ENCODE measurements around the gene CRELD1.
"Not testable (repeated sequence)": the region's sequence is repeated elsewhere in the genome, so short reads cannot be mapped to it uniquely, and the experiment has no call there.

CRELD1 gene

DNA sequence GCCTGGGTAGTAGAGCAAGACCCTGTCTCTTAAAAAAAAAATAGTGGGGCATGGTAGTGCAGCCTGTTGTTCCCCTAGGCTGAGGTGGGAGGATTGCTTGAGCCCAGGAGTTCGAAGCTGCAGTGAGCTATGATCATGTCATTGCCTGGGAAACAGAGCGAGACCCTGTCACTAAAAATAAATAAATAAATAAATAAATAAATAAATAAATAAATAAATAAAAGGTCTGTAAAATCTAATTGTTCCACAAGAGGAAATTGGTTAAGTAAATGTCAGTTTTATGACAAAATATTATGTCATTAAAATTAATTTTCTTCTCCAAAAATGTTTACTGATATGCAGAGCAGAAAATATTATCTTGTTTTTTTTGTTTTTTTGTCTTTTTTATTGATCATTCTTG, 5.3 kb downstream of the CRELD1 start:
- peaks cover 11% of the 10 kb centered on the region for H3K79me2 ChIP-seq (ENCODE audit: low read length)
- H3K4me1 ChIP-seq (ENCODE audit: low read length) = peaks cover 10% of the 10 kb centered on the region
- no peak overlapping the region for H3K4me2 ChIP-seq (ENCODE audit: low read length)
- no peak overlapping the region for H2AFZ ChIP-seq (ENCODE audit: low read depth, low read length)
- no peak overlapping the region for H3K9ac ChIP-seq (ENCODE audit: low read length)
- TF ChIP-seq, protein P1, sequence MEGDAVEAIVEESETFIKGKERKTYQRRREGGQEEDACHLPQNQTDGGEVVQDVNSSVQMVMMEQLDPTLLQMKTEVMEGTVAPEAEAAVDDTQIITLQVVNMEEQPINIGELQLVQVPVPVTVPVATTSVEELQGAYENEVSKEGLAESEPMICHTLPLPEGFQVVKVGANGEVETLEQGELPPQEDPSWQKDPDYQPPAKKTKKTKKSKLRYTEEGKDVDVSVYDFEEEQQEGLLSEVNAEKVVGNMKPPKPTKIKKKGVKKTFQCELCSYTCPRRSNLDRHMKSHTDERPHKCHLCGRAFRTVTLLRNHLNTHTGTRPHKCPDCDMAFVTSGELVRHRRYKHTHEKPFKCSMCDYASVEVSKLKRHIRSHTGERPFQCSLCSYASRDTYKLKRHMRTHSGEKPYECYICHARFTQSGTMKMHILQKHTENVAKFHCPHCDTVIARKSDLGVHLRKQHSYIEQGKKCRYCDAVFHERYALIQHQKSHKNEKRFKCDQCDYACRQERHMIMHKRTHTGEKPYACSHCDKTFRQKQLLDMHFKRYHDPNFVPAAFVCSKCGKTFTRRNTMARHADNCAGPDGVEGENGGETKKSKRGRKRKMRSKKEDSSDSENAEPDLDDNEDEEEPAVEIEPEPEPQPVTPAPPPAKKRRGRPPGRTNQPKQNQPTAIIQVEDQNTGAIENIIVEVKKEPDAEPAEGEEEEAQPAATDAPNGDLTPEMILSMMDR (IDR thresholded peaks at IDR 0.05; ENCODE audit: low read depth, low read length) = no peak
- TF ChIP-seq EZH2phosphoT487 (IDR thresholded peaks at IDR 0.05; ENCODE audit: low read depth) = no peak
- no peaks in the 10 kb centered on the region for H4K20me1 ChIP-seq (ENCODE audit: insufficient read depth, low read length)
- peaks cover 4% of the 10 kb centered on the region for H3K36me3 ChIP-seq (replicated peaks; ENCODE audit: low read depth, low read length)
- H3K27me3 ChIP-seq (ENCODE audit: low read depth, low read length) = no peaks in the 10 kb centered on the region
- H3K9me3 ChIP-seq (ENCODE audit: insufficient read depth, low read length) = no peaks in the 10 kb centered on the region
- H3K4me3 ChIP-seq (ENCODE audit: low read length) = no peak overlapping the region
- H3K27ac ChIP-seq (ENCODE audit: low read length) = no peak overlapping the region

DNA sequence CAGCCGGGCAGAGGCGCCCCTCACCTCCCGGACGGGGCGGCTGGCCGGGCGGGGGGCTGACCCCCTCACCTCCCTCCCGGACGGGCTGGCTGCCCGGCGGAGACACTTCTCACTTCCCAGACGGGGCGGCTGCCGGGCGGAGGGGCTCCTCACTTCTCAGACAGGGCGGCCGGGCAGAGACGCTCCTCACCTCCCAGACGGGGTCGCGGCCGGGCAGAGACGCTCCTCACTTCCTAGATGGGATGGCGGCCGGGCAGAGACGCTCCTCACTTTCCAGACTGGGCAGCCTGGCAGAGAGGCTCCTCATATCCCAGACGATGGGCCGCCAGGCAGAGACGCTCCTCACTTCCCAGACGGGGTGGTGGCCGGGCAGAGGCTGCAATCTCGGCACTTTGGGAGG, 6.3 kb downstream of the CRELD1 start:
- H3K4me2 ChIP-seq (ENCODE audit: low read length); H3K79me2 ChIP-seq (ENCODE audit: low read length); H3K27me3 ChIP-seq (ENCODE audit: low read depth, low read length); H3K27ac ChIP-seq (ENCODE audit: low read length); H4K20me1 ChIP-seq (ENCODE audit: insufficient read depth, low read length); H3K9ac ChIP-seq (ENCODE audit: low read length); H3K9me3 ChIP-seq (ENCODE audit: insufficient read depth, low read length); H2AFZ ChIP-seq (ENCODE audit: low read depth, low read length); H3K4me3 ChIP-seq (ENCODE audit: low read length); H3K36me3 ChIP-seq (replicated peaks; ENCODE audit: low read depth, low read length); H3K4me1 ChIP-seq (ENCODE audit: low read length): not testable (repeated sequence)

DNA sequence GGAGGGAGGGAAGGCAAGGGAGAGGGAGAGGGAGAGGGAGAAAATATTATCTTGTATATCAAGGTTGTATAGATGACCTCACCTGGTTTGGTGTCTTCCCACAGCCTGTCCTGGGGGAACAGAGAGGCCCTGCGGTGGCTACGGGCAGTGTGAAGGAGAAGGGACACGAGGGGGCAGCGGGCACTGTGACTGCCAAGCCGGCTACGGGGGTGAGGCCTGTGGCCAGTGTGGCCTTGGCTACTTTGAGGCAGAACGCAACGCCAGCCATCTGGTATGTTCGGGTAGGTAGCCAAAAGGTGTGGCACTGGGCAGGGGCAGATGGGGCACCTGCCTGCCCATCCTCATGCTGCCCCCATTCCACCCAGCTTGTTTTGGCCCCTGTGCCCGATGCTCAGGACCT, 7.1 kb downstream of the CRELD1 start:
- no peak for TF ChIP-seq EZH2phosphoT487 (IDR thresholded peaks at IDR 0.05; ENCODE audit: low read depth)
- TF ChIP-seq, protein P1 (IDR thresholded peaks at IDR 0.05; ENCODE audit: low read depth, low read length) = no peak
- H3K4me3 ChIP-seq (ENCODE audit: low read length) = no peak overlapping the region
- H3K36me3 ChIP-seq (replicated peaks; ENCODE audit: low read depth, low read length) = peaks cover 4% of the 10 kb centered on the region
- H3K9me3 ChIP-seq (ENCODE audit: insufficient read depth, low read length) = no peaks in the 10 kb centered on the region
- H3K4me2 ChIP-seq (ENCODE audit: low read length) = no peak overlapping the region
- H3K79me2 ChIP-seq (ENCODE audit: low read length) = no peaks in the 10 kb centered on the region
- H3K4me1 ChIP-seq (ENCODE audit: low read length) = no peaks in the 10 kb centered on the region
- no peaks in the 10 kb centered on the region for H3K27me3 ChIP-seq (ENCODE audit: low read depth, low read length)
- no peak overlapping the region for H2AFZ ChIP-seq (ENCODE audit: low read depth, low read length)
- no peaks in the 10 kb centered on the region for H4K20me1 ChIP-seq (ENCODE audit: insufficient read depth, low read length)
- H3K9ac ChIP-seq (ENCODE audit: low read length) = no peak overlapping the region
- H3K27ac ChIP-seq (ENCODE audit: low read length) = no peak overlapping the region

DNA sequence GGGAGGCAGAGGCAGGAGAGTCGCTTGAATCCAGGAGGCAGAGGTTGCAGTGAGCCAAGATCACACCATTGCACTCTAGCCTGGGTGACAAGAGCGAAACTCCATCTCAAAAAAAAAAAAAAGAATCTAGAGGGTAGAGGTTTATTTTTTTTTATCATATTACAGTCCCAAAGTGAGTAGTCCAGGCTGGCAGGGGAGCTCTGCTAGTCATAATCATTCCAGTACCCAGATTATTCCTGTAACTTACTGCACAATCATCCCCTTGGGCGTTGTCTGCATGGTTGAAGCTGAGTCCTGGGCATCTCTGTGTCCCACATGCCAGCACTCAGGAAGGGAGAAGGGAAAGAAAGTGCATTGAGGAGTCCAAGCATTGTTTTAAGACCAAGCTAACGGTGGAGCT, 8.5 kb downstream of the CRELD1 start:
- Histone ChIP-seq H3K36me3 (replicated peaks; ENCODE audit: low read depth, low read length) (peaks cover 2% of the 10 kb centered on the region), H2AFZ (ENCODE audit: low read depth, low read length) (no peak overlapping the region)
- TF ChIP-seq, protein P1 (IDR thresholded peaks at IDR 0.05; ENCODE audit: low read depth, low read length) = no peak
- no peak for TF ChIP-seq EZH2phosphoT487 (IDR thresholded peaks at IDR 0.05; ENCODE audit: low read depth)

More for the DNA sequence above, 8.5 kb downstream of the CRELD1 start:
- H4K20me1 ChIP-seq (ENCODE audit: insufficient read depth, low read length) = no peaks in the 10 kb centered on the region
- H3K27ac ChIP-seq (ENCODE audit: low read length) = no peak overlapping the region
- no peak overlapping the region for H3K4me3 ChIP-seq (ENCODE audit: low read length)
- no peaks in the 10 kb centered on the region for H3K9me3 ChIP-seq (ENCODE audit: insufficient read depth, low read length)
- H3K4me2 ChIP-seq (ENCODE audit: low read length) = no peak overlapping the region
- H3K4me1 ChIP-seq (ENCODE audit: low read length) = no peaks in the 10 kb centered on the region
- H3K79me2 ChIP-seq (ENCODE audit: low read length) = no peaks in the 10 kb centered on the region
- H3K9ac ChIP-seq (ENCODE audit: low read length) = no peak overlapping the region
- no peaks in the 10 kb centered on the region for H3K27me3 ChIP-seq (ENCODE audit: low read depth, low read length)

Measured in OCI-LY3 (cell line).